ENCODE measurements around the gene SEC22A.

- TF ChIP-seq CEBPB (IDR thresholded peaks at IDR 0.05; ENCODE audit: low read depth, low read length) (no peak), HDAC6 (IDR thresholded peaks at IDR 0.05; ENCODE audit: low read depth, low read length) (no peak), POLR2AphosphoS5 (IDR thresholded peaks at IDR 0.05; ENCODE audit: low read depth, low read length) (no peak), CBX5 (IDR thresholded peaks at IDR 0.05; ENCODE audit: low read depth, low read length) (no peak), SUZ12 (IDR thresholded peaks at IDR 0.05; ENCODE audit: low read length) (no peak)
These were observed 113.5 kb downstream of the SEC22A start for GRCh38 chr3:123315271-123315595.
